CD4-positive, alpha-beta T cell treated with Interleukin-15 for 4 hours (primary cell): ENCODE results near the gene METTL16.
A peak's percentile ranks its signal among the peaks of the same experiment; 100 is the strongest.
"Not testable (repeated sequence)": the region's sequence is repeated elsewhere in the genome, so short reads cannot be mapped to it uniquely, and the experiment has no call there.

ENCODE experiments used
- DNase-seq: peaks from one replicate; pipeline ENCODE4 v3.0.0-alpha.2; 2020; ENCODE audit warnings: low spot score

The METTL16 gene

GRCh38 chr17:2511462-2512369 is at the start of gene METTL16:
TSS of gene METTL16 (minus strand) at chr17:2511888. CDS start at chr17:2502331, 9,557 bp downstream.
- peak; percentile 97 for DNase-seq

GRCh38 chr17:2560658-2561057 is 49.0 kb upstream of the METTL16 start:
- DNase-seq, result no peak

GRCh38 chr17:2551928-2552327 is 40.2 kb upstream of the METTL16 start:
- no peak for DNase-seq

- no peak for DNase-seq
Measured at GRCh38 chr17:2551493-2551892, 39.8 kb upstream of the METTL16 start.

- no peak for DNase-seq
Measured at GRCh38 chr17:2549392-2550211, 37.9 kb upstream of the METTL16 start.

- not testable (repeated sequence) for DNase-seq
Measured at GRCh38 chr17:2548026-2548425, 36.3 kb upstream of the METTL16 start.

- DNase-seq, result no peak
Measured at GRCh38 chr17:2547176-2547575, 35.5 kb upstream of the METTL16 start.

- no peak for DNase-seq
Measured at GRCh38 chr17:2545393-2545792, 33.7 kb upstream of the METTL16 start.

GRCh38 chr17:2542456-2542855 is 30.8 kb upstream of the METTL16 start:
- no peak for DNase-seq

- no peak for DNase-seq
Measured at GRCh38 chr17:2542056-2542455, 30.4 kb upstream of the METTL16 start.

GRCh38 chr17:2537579-2537978 is 25.9 kb upstream of the METTL16 start:
- DNase-seq, result not testable (repeated sequence)

- no peak for DNase-seq
Measured at GRCh38 chr17:2532146-2532720, 20.5 kb upstream of the METTL16 start.

GRCh38 chr17:2531243-2531954 is 19.7 kb upstream of the METTL16 start:
- DNase-seq, result peak; percentile 4

GRCh38 chr17:2521775-2522410 is 10.2 kb upstream of the METTL16 start:
- DNase-seq, result not testable (repeated sequence)

- no peak for DNase-seq
Measured at GRCh38 chr17:2521257-2521656, 9.6 kb upstream of the METTL16 start.

- DNase-seq, result no peak
Measured at GRCh38 chr17:2517539-2517938, 5.9 kb upstream of the METTL16 start.

GRCh38 chr17:2511138-2511461 is 588 bp downstream of the METTL16 start:
- no peak for DNase-seq

GRCh38 chr17:2510559-2510958 is 1.1 kb downstream of the METTL16 start:
- no peak for DNase-seq

GRCh38 chr17:2508035-2508434 is 3.7 kb downstream of the METTL16 start:
- DNase-seq, result no peak

GRCh38 chr17:2507015-2507414 is 4.7 kb downstream of the METTL16 start:
- not testable (repeated sequence) for DNase-seq

GRCh38 chr17:2503627-2504026 is 8.1 kb downstream of the METTL16 start:
- no peak for DNase-seq
